ENCODE measurements around the gene GALNT6. TPM values are rescaled to one million over a fixed set of nuclear protein-coding genes. Genes with fewer than 3 reads are reported as not detected.

The GALNT6 gene
- total and polyA plus RNA-seq, 9 of the 15 experiments (the other 6 are each of a cell fraction or from before 2014, with no cell fraction given), result 1.5 to 8.6 (median 5.1) TPM

- TF ChIP-seq ATF2 (CRISPR knock-in tag; IDR thresholded peaks at IDR 0.05) (no peak), ADNP (tag; IDR thresholded peaks at IDR 0.05) (peak; percentile 99), KDM1A (IDR thresholded peaks at IDR 0.05) (peak; percentile 73 to 86), RCOR1 (IDR thresholded peaks at IDR 0.05; ENCODE audit: borderline replicate concordance in 1 of 2, low read depth in 2 of 2, low read length in 2 of 2) (peak in 1 of 2 experiments; percentile 70; a peak in 2 of 4 replicates), POLR2G (IDR thresholded peaks at IDR 0.05; ENCODE audit: low read depth, low read length) (no peak), ZNF592 (IDR thresholded peaks at IDR 0.05) (peak; percentile 27; the same call in 1 of the 2 replicates), ELF1 (tag; IDR thresholded peaks at IDR 0.05) (no peak), XRCC5 (IDR thresholded peaks at IDR 0.05; ENCODE audit: low read depth, low read length) (0 out of 2 replicates have a peak, but pooled peaks have one; percentile 59), RBM39 (optimal IDR thresholded peaks at IDR 0.05; ENCODE audit: low read depth, low read length) (no peak), TEAD2 (tag; IDR thresholded peaks at IDR 0.05) (no peak), BRD4 (IDR thresholded peaks at IDR 0.05) (no peak), TCF3 (CRISPR knock-in tag; IDR thresholded peaks at IDR 0.05) (peak; percentile 83), ZNF175 (CRISPR knock-in tag; IDR thresholded peaks at IDR 0.05; ENCODE audit: low read depth) (0 out of 2 replicates have a peak, but pooled peaks have one; percentile 52), NCOA4 (IDR thresholded peaks at IDR 0.05; ENCODE audit: partially characterized antibody) (no peak), CBFA2T3 (IDR thresholded peaks at IDR 0.05) (peak; percentile 93), MYNN (IDR thresholded peaks at IDR 0.05) (peak; percentile 84; the same call in 1 of the 2 replicates), MYNN (CRISPR knock-in tag; IDR thresholded peaks at IDR 0.05) (no peak), SMARCE1 (IDR thresholded peaks at IDR 0.05) (peak; percentile 96), FOXM1 (IDR thresholded peaks at IDR 0.05; ENCODE audit: low read depth) (peak; percentile 79), FOXM1 (CRISPR knock-in tag; IDR thresholded peaks at IDR 0.05; ENCODE audit: low read depth) (no peak), ILF3 (IDR thresholded peaks at IDR 0.05; ENCODE audit: borderline replicate concordance) (no peak), RBBP5 (IDR thresholded peaks at IDR 0.05; ENCODE audit: borderline replicate concordance, insufficient read depth, low read length, poor library complexity, severe bottlenecking) (peak; percentile 58), ZNF324 (CRISPR knock-in tag; IDR thresholded peaks at IDR 0.05) (no peak), PHB2 (IDR thresholded peaks at IDR 0.05; ENCODE audit: low read depth) (0 out of 2 replicates have a peak, but pooled peaks have one; percentile 45), ZKSCAN8 (CRISPR knock-in tag; IDR thresholded peaks at IDR 0.05) (no peak)
Measured at GRCh38 chr12:51395283-51396230, 4.4 kb upstream of the GALNT6 start (continued).
